ENCODE measurements around the gene KMT2C.

Gene KMT2C

DNA sequence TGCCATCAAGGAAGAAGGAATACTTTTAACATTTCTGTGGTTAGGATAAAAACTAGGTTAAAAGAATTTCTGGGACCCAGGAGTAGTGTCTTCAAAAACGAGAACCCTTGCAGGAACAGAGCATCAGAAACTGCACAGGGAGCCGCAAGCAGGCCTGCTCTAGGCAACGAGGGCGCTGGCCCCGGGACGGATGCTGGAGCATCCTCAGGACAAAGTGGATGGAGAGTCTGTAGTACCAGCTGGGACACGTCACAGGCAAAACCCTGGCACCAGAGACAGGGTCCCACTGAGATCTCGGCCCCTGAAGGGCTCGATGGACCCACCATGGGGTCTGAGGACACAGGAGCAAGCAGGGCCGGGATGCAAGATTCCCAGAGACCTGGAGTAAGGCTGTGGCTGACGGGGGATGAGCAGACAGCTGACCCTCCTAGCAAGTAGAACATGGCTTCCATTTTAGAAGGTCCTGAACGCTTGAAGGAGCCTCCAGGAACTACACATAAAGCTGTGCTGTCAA is 303.8 kb downstream of the KMT2C start:
- DNase-seq: no peak

DNA sequence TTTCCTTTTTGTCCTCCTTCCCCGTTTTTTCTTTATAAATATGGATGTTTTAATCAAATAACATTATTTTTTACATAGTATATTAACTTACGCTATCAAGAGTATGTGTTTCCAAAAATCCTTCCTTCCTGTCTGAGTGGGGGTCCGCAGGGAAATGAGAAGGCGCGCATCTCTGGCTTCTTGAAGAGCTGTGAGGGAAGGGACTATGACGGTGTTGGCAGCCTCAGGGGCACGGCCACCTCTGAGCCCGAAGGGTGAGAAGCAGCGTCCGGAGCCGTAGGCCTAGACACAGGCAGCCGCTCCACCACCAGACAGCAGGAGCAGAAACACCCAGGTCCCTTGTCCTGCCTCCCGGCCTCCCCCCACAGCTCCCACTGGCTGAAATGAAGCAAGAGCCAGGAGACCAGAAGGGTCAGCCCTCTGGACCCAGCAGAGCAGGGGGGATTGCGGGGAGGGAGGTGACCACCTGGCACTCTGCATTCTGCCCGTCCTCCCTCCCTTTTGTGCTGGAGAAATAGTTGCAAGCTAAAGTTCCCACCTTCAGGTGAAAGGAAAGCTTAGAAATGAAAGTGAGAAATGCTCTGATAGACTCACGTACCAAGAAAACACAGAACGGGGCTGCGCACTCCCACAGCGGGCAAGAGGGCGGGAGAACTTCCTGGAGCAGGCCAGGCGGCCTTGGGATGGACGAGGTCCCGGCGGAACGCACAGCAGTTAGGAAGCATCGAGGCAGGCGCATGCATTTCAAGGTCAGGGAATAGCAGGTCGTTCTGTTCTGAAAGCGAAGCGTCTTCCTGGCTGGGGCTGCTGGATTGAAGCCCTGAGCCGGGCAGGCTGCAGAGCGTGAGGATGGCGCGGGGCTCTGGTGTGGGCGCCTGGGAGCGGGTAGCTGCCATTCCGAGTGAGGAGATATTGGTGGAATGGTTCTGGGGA is 304.9 kb downstream of the KMT2C start:
- no peak for DNase-seq

DNA sequence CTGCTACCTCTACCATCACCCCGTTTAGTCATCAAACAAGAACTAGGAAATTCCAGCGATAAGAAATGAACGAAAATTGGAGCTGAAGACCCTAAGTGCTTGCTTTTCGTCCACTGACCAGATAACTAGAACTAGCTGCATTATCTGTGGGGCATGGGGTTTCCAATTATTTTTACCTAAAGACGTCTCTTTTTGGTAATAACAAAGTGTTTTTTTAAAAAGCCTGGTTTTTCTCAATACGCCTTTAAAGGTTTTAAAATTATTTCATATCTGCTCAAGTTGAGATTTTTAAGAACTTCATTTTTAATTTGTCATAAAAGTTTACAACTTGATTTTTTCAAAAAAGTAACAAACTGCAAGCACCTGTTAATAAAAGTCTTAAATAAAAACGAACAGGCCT is 306.1 kb downstream of the KMT2C start:
- DNase-seq: no peak

DNA sequence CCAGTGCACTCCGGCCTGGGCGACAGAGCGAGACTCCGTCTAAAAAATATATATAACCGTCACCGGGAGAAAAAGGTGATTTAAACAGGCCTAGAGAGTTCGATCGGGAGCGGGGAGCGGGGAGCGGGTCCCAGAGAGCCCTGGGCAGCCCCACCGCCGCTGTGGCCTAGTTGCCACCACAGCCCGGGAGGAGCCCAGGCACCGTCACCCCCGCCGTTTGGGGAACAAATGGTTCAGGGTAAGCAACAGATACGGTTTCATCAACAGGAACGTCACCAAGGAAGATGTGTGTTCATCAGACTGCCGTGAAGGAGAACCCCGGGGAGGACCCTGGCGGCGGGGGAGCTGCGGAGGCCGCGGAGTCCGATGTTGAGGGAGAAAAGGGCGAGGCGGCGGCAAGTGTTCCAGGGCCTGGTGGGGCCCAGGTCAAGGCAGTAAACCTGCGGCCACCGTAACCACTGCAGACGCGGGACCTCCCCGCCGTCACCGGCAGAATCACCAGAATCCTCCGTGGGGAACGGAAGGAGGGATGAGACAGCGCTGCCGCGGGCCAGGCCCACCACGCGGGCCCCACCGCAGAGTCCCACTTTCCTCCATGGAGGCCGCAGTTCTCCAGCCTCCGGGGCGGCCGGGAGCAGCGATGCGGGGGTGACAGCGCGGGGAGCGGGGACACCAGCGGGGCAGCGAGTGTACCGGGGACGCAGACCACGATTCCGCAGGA is 306.9 kb downstream of the KMT2C start:
- DNase-seq: no peak

DNA sequence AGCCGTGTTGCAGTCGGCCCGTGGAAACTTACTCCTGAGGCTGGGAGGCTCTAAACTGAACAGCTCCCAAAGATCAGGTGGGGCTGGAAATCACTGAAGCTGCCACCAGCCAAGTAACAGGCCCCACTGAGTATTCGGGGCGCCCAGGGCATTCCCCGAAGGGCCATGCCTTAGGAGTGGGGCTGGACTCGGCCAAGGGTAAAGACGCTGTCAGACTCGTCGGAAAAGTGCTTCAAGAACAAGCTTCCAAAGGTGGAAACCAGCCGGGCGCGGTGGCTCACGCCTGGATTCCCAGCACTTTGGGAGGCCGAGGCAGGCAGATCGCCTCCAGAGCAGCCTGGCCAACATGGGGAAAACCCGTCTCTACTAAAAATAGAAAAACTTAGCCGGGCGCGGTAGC is 307.6 kb downstream of the KMT2C start:
- no peak for DNase-seq

DNA sequence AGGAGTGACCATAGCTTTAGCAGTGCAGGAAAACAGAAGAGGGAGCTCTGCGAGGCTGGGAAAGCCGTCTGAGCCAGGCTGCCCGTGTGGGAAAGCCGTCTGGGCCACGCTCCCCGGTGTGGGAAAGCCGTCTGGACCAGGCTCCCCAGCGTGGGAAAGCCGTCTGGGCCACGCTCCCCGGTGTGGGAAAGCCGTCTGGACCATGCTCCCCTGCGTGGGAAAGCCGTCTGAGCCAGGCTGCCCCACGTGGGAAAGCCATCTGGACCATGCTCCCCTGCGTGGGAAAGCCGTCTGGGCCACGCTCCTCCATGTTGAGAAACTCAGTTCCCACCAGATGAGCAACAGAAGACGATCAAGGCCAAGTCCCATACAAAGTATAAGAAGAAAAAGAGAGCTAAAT is 308.6 kb downstream of the KMT2C start:
- DNase-seq: no peak

DNA sequence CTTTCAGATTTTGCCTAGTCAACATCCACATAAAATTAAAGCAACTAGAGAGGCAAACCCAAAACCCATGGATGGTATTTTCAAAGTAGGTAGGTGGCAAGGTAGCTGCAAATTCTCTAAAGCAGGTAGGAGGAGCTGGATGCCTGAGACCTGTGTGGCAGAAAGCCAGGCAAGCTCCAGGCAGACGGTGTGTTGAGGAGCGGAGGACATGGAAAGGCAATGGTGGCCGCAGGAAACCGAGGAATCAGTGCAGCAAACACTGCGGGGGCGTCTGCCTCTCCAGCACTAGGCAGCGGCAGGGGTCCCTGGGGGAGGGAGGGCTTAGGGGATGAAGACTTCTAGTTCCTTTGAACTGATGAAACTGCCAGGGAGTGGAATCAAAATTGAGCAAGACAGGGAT is 309.1 kb downstream of the KMT2C start:
- no peak for DNase-seq

DNA sequence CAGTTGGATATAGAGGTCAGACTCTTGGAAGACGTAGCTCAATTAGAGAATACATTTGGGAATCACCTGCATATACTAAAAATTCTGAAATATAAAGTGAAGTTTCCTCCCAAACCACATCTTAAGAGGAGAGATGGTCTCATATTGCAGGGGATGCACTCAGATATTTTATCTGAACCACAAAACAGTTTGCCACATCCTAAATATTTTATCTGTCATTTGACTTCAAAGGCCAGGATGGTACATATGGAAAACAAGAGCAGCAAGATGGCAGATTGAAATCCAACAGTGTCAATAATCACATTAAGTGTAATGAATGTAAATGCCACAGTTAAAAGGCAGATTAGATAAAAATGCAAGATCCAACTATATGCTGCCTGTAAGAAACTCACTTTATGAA is 313.3 kb downstream of the KMT2C start:
- no peak for DNase-seq

DNA sequence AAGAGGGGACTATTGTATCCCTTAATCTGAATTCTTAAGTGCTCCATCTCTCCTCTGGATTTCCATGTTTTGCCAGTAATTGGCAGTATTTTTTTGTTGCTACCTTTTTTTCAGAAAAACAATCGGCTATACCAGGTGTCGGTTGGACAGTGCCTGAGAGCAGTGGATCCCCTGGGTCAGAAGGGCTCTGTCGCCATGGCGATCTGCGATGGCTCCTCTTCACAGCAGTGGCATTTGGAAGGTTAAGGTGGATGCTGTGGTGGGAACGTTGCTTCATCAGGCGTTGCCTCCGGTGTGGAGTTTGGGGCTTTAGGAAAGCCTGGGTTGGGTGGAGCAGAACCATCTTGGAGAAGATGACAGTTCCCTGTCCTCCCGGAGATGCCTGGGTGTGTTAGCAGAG is 314.4 kb downstream of the KMT2C start:
- DNase-seq: no peak

DNA sequence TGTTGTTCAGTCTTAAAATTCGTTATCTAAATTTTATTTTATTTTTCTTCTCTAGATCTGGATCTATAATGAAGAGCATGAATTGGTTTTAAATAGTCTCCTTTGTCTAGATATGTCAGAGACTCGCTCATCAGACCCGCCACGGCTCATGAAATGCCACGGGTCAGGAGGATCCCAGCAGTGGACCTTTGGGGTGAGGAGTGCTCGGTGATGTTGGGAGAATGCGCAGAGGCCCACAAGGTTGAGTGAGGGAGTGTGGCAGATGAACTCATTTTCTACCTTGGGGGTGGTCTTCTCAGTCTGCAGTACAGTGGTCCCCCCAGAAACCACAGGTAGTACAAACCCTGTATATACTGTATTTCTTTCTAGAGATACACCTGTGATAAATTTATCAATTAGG is 315.0 kb downstream of the KMT2C start:
- no peak for DNase-seq

DNA sequence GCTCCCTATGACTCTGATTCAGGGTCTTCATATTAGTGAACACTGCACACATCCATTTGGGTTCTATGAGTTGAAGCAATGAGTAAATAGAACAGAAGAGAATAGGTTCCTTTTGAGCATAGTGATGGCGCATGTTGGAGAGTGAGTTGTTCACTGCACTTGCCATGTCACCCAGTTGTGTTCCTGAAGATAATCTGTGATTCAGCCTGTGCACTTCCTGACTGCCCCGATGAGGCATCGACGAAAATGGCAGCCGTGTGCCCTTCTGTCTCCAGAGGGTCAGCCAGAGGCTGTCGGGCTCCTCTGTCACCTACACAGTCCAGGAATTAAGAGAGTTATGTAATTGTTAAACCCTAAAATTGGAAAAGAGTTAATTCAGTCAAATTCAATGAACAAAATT is 315.6 kb downstream of the KMT2C start:
- no peak for DNase-seq

DNA sequence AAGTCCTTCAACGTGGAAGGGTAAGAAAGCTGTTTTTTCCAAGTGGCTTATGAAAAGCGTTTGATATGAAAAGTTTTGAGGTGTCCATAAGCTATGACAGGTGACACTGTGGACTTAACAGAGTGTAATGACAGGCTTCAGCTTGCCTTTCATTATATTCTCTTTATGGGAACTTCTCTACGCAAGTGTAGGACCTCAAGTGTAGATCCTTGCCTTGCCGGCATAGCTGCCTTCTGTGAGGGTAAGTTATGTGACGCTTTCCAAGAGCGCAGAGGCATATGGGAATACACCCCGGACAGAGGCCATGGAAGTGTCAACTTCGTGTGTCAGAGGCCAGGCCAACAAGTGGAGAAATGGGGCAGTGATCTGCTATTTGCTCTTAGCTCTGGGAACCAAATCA is 318.4 kb downstream of the KMT2C start:
- DNase-seq: no peak

DNA sequence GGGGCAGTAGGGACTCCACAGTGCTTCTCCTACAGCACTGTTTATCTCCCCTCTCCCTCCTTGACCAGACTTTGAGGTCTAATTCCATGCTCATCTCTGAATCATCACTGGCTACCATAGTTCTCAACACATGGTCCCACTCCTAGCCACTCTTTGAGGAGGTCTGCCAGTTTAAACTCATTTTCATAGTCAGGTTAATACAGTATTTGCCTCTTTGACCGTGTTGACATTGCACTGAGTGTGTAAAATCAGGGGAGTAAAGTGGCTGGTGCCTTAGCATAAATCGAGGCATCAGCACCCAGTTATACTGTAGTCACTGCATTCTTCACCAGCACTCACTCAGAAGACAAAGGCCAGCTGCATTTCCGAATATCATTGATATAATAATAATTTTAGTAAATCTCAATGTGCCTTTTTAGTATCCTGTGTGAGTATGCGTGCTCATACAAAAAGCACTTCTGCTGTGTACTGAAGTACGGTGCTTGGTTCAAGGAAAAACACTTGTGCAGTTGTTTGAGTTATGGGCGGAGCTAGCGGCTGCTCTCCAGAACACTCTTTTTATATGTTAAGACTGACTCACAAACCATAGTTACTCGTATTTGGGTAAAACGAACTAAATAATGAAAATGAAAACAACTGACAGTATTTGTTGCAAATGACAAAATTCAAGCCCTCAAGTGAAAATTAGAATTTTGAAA is 320.6 kb downstream of the KMT2C start:
- DNase-seq: no peak

DNA sequence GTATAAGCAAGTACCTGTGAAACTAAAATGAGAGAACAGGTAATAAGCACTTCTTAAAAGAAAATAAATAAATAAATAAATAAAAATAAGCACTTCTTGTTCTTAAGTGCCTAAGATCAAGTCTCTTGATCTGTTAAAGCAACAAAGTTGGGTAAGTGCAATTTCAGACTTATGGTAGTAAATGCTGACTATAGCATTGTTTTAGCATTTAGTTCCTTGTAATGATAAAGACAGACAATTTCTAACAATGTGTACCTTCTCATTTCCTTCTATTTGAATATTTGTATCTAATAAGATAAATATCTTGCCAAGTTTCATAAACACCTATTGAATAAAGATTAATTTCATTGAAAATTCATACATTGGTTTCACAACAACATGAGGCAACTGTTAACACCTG is 323.0 kb downstream of the KMT2C start:
- DNase-seq: no peak

DNA sequence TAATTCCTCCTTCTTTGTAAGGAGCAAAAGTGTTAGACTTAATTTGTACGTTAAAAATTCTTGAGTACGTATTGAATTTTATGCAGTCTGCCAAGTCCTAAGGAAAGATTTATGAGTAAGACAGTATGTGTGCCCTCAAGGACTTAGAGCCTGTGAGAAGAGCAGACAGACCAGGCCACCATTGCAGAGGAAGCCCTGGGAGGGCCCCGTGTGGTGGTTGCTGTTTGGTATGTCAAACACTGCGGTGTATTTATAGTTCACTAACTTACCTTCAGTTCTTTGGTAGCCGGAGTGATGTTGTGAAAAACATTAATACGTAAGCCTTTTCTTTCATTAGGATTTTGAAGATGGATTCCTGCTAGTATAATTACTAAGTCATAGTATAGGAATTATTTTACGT is 327.4 kb downstream of the KMT2C start:
- DNase-seq: no peak

DNA sequence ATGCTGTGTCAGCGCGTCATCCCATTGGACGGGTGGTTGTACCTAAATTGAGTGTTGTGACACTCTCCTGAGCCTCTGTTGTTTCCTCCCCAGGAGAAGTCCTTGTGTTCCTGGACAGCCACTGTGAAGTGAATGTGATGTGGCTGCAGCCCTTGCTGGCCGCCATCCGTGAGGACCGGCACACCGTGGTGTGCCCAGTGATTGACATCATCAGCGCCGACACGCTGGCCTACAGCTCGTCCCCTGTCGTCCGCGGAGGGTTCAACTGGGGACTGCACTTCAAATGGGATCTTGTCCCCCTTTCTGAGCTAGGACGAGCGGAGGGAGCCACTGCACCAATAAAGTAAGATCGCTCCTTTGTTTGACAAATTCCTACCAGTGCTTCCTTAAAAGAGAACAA is 327.9 kb downstream of the KMT2C start:
- no peak for DNase-seq

DNA sequence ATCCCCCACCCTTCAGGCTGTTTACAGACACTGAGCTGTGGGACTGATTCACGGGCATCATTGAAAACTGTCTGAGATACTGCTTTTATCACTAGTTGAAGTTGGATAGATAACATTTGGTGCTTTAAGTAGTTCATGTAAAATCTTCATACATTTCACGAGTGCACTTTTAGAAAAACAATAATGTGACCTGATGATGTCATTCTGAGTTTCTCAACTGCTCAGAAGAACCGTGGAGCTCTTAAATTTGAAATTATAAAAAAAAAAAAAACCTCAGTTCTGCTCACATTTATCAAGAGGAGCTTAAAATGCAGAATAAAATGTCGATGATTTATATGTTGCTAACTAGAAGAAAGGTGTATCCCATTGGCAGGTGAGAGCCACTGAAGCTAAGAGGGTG is 328.8 kb downstream of the KMT2C start:
- no peak for DNase-seq

DNA sequence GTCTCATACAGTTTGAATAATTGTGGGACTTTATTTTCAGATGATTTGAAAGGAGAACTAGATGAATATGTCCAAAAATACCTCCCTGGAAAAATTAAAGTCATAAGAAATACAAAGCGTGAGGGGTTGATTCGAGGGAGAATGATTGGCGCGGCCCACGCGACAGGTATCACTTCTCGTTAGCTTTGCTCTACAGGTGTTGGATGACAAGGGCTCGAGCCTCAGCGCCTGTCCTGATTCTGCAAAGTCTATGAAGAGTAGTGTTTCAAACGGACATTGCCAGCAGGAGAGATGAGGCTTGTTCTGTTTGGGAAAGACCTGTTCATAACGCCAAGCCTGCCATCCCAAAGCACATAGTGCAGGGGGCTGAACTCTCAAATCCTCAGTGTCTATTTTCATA is 330.6 kb downstream of the KMT2C start:
- no peak for DNase-seq

DNA sequence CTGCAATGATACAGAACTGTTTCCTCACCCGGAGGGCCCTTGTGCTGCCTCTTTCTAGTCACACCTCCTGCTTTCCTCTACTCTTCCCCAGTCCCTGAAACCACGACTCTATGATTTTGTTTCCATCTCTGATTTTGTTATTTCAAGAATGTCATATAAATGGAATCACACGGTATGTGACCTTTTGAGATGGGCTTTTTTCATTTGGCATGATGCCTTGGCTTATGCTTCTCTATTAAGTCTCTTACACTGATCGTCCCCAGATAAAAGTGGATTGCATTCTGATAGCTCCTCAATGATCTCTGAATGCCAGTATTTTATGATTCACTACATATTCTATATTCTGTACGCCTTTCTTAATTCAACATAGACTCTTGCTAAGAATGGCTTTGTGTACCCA is 332.1 kb downstream of the KMT2C start:
- no peak for DNase-seq

DNA sequence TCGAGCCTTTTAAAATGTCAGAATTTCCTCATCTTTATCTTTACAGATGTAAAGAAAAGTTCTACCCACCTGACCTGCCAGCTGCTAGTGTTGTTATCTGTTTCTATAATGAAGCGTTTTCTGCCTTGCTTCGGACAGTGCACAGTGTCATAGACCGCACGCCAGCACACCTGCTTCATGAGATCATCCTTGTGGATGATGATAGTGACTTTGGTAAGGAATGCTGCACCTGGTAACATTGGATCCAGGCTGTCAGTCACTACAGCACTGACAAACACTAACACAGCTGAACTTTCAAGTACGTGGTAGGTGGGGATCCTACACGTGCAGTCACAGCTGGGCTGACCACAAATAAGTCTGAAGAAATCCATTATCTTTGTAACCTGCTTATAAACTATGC is 332.7 kb downstream of the KMT2C start:
- no peak for DNase-seq

DNA sequence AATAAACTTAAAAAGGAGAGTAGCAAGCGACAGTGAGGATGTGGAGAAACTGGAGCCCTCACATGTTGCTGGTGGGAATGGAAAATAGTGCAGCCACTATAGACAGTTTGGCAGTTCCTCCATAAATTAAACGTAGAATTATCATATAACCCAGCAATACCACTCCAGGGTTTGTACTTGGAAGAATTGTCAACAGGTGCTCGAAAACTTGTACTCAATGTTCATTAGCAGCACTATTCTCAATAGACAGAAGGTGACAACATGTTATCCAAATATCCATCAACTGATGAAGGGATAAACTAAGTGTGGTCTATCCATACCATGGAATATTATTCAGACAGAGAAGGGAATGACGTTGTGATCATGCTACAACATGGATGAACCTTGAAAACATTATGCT is 338.5 kb downstream of the KMT2C start:
- DNase-seq: no peak

DNA sequence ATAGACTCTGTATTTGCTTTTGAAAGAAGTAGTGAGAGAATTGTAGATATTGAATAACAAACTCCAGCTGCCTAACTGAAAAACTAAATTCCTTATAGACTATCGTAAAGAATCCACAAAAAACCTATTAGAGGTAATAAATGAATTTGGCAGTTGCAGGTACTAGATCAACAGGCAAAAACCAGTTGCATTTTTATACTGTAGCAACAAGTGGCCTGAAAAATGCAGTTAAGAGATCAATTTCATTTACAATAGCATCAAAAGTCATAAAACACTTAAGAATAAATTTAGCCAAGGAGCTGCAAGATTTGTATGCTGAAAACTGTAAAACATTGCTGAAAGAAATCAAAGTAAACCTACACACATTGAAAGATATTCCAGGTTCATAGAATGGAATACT is 340.0 kb downstream of the KMT2C start:
- DNase-seq: no peak

DNA sequence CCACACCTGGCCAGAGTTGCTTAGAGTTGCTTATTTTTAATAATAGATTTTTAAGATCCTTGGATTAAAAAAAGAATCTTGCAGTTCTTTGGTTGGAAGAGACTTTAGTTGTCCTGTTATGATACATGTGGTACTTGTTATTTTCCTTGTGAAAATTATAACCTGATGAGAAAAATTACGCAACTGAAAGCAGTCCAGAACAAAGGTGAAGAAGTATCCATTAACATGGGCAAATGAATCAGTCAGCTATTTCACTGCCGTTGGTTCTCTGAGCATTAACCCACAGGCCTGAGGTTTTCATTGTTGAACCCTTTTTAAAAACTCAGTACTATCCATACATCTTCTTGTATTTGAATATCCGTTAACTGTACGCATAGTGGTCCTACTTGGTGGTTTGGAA is 342.1 kb downstream of the KMT2C start:
- DNase-seq: no peak

DNA sequence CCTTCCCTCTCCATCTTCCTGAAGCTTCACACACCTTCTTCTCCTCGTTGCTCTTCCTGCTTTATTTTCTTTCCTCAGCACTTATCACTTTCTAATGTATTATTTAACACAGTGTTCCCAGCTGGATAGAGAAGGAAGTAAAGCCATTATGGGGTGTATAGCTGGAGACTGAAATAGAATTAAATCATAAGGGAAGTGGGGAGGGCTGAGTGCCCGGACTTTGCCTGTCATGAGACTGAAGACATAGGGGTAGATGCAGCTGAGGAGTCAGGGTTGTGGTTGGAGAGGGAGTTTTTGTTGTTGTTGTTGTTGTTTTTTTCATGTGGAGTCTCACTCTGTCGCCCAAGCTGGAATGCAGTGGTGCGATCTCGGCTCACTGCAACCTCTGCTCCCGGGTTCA is 345.1 kb downstream of the KMT2C start:
- no peak for DNase-seq

Data from inflammatory macrophage treated with lipopolysaccharide for 4 hours (primary cell).